Myometrial cell (primary cell): Measurements from ENCODE around the gene MRPL30. TPM values are rescaled to one million over a fixed set of nuclear protein-coding genes. Genes with fewer than 3 reads are reported as not detected.

Experiments used
- total RNA-seq: library from RNA; depleted of rRNA; stranded (reverse); fragments of >200 nt; gene quantifications from 2 replicates; pipeline ENCODE4 v1.2.3, GENCODE V29; 2015

Gene MRPL30
- total RNA-seq = 35.6 and 43.0 TPM in 2 replicates

GRCh38 chr2:99180755-99181623, at the start of gene MRPL30, which contains the start of gene MITD1:
TSS of gene MRPL30 (plus strand) at chr2:99181184. CDS start at chr2:99186204, 5,020 bp downstream.
TSS of gene MITD1 (minus strand) at chr2:99181058. CDS start at chr2:99180981, 77 bp downstream.

GRCh38 chr2:99141110-99142108, 39.6 kb upstream of the MRPL30 start, which contains the start of gene C2orf15:
TSS of gene C2orf15 (plus strand) at chr2:99141707. CDS start at chr2:99150559, 8,852 bp downstream.

GRCh38 chr2:99154643-99155536, 26.1 kb upstream of the MRPL30 start, which contains the start of the genes LIPT1 and TSGA10:
TSS of gene LIPT1 (plus strand) at chr2:99154967. CDS start at chr2:99161958, 6,991 bp downstream.
TSS of gene TSGA10 (minus strand) at chr2:99154942. CDS start at chr2:99109439, 45,503 bp downstream.

Other genes starting within 250 kb of the MRPL30 start
- not detected in 2 replicates for gene CRACDL, start 245.0 kb upstream of the MRPL30 start, total RNA-seq
- gene C2orf15, start 39.5 kb upstream of the MRPL30 start, total RNA-seq = not detected in 2 replicates
- gene TSGA10, start 26.2 kb upstream of the MRPL30 start, total RNA-seq = 0.71 TPM in 1 of 2 replicates, not detected in the other
- gene LIPT1, start 26.2 kb upstream of the MRPL30 start, total RNA-seq = 1.7 and 7.3 TPM in 2 replicates
- 23.2 and 31.4 TPM in 2 replicates for gene MITD1, start 126 bp upstream of the MRPL30 start, total RNA-seq
- gene LYG2, start 74.5 kb downstream of the MRPL30 start, total RNA-seq = not detected in 2 replicates
- gene LYG1, start 120.0 kb downstream of the MRPL30 start, total RNA-seq = 1.1 TPM in 1 of 2 replicates, not detected in the other
- 79.9 and 105 TPM in 2 replicates for gene TXNDC9, start 155.1 kb downstream of the MRPL30 start, total RNA-seq
- gene EIF5B, start 156.2 kb downstream of the MRPL30 start, total RNA-seq = 9.2 and 12.1 TPM in 2 replicates